COLO829 (cell line): ENCODE measurements around the gene ADAMTSL3.
"Not testable (repeated sequence)": the region's sequence is repeated elsewhere in the genome, so short reads cannot be mapped to it uniquely, and the experiment has no call there.

Source experiments
- DNase-seq: peaks from one replicate; pipeline ENCODE4 v3.0.0; 2012; ENCODE audit warnings: low spot score

Gene ADAMTSL3

GRCh38 chr15:83919978-83920510 lies 266.1 kb downstream of the ADAMTSL3 start:
- no peak for DNase-seq

GRCh38 chr15:83922649-83923294 lies 268.8 kb downstream of the ADAMTSL3 start:
- DNase-seq = no peak

DNA sequence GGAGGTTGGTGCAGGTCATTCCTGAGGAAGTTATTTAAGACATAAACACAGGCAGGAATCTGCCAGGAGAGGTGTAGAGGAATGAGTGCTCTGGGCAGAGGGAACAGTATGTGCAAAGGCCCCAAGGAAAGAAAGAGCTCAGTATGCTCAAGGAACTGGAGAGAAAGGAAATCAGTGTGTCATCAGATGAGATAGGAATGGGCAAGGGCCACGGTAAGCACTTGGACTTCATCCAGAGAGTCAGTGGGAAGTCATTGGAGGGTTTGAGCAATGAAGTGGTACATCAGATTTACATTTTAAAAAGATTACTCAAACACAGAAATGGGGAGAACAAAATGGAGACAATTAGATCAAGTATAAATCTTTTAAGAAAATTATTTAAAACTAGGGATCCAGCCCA lies 272.2 kb downstream of the ADAMTSL3 start:
- no peak for DNase-seq

DNA sequence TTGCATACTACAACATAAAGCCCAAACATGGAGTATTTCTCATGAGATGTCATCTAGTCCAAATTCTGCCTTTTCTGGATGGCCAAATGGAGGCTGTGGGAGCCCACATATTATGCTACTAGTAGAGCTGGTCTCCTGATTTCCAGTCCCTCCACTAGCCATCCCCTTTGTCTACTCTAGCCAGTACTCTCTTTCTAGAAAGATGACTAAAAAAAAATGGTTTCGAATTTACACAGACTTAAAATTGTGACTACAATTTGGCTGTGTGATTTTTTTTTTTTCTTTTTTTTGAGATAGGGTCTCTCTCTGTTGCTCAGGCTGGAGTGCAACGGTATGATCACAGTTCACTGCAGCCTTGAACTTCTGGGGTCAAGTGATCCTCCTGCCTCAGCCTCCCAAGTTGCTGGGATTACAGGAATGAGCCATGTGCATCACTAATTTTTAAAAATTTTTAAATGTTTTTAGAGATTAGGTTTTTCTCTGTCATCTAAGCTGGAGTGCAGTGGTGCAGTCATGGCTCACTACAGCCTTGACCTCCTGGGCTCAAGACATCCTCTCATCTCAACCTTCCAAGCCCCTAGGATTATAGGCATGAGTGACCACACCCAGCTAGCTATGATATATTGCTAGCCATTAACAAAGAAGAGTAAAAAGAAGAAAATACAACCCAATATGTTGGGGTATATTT lies 273.9 kb downstream of the ADAMTSL3 start:
- no peak for DNase-seq

DNA sequence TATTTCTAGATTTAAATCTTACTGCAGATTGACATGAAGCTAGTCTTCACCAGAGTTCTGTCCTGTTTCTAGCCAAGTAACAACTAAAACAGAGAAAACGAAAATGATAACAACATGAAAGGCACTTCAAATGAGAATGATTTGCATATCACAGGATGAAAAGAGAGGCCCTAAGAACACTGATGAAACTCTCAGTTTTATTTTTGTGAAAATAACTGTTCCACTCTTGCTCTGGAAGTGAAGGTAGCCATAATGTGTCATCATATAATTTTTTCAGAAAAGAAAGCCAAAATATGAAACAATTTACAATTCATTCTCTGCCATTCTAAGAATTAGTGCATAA lies 274.4 kb downstream of the ADAMTSL3 start:
- no peak for DNase-seq

DNA sequence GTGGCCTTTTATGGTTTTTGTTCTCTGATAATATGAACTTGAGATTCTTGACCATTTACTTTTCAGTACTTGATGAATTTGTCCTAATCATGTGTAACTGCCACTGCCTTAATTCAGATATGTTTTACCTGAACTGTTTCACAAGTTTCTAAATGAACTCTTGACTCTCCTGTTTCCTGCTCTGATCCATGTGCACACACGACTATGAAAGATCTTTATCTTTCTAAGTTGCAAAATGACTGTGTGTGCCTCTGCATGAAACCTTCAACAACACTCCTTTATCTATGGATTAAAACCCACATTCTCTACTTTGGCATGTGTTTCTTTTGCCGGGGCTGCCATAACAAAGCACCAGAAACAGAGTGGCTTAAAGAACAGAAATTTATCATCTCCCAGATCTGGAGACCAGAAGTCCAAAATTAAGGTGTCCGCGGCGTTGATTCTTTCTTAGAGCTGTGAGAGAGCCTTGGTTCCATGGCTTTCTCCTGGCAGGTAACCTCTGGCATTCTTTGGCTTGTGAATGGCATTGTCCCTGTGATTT lies 275.0 kb downstream of the ADAMTSL3 start:
- DNase-seq = no peak

DNA sequence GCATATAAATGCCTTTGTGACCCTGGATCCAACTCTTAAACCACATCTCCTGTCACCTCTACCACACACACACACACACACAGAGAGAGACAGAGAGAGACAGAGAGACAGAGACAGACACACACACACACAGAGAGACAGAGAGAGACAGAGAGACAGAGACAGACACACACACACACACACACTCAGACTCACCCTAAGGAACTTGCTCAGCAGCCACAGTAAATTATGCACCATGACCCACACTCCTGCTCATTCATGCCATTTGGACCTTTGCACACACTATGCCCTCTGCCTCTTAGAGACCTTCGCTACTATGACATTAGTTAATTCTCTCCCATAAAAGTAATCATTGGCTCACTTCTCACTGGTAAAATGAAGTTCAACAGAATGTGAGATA lies 275.7 kb downstream of the ADAMTSL3 start:
- DNase-seq = no peak

- no peak for DNase-seq
Observed at GRCh38 chr15:83930392-83931212, 276.7 kb downstream of the ADAMTSL3 start.

DNA sequence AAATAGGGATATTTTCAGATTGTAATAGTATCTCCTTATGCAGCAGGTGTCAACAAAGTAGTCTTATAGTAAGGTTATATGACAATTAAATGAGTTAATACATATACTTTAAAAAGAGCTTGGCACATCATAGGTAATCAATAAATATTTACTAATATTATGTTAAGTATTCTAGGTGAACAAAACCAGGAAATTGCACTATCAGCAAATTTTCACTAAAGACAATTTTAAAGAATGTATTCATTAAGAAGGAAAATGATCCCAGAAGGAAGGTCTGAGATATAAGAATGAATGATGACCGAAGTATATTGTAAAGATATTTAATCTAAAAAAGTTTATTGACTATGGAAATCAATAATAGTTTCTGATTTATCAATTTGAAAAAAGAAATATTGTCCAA lies 281.9 kb downstream of the ADAMTSL3 start:
- DNase-seq = no peak

DNA sequence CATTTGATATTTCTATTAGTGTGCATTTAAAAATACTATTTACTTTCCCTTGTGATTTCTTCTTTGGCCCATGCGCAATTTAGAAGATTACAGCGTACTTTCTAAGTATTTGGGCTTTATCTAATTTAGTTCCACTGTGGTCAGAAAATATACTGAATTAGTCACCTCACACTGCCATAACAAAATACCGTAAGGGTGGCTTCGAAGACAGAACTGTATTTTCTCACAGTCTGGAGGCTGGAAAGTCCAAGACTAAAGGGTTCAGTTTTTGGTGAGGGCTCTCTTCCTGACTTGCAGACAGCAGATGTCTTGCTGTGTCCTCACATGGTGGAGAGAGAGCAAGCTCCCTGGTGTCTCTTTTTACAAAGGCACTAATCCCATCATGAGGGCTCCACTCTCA lies 286.2 kb downstream of the ADAMTSL3 start:
- no peak for DNase-seq

DNA sequence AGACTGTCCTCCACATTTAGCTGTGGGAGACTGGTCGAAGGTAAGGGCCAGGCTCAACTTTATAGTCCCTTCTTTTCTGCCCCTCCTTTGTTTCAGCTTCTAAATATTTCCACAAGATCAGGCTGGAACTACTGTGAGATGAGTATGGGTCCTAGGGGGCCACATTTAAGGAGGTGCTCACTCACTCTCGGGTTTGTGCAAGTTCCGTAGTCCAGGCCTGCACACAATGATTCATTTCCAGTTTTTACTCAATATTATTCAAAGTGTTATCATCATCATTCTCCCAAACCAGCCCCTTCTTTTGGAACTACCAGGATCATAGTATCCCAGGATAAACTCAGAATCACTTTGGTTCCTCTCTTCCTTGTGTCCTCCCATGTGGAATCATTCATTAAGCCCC lies 289.1 kb downstream of the ADAMTSL3 start:
- DNase-seq = no peak

- DNase-seq = no peak
Observed at GRCh38 chr15:83943849-83944404, 290.0 kb downstream of the ADAMTSL3 start.

GRCh38 chr15:83947156-83947555 lies 293.2 kb downstream of the ADAMTSL3 start:
- peak; percentile 86 for DNase-seq

DNA sequence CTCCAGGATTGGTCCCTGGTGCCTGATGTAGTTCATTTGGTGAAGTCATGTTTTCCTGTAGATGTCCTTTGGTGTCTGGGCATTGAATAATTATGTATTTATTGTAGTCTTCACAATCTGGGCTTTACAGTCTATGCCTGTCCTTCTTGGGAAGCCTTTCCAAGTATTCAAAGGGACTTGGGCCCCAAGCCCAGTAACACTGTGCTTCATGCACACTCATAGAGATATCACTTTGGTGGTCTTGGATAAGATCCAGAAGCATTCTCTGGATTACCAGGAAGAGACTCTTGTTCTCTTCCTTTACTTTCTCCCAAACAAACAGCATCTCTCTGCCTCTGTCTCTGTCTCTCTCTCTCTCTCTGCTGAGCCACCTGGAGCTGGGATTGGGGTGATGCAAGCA lies 300.6 kb downstream of the ADAMTSL3 start:
- DNase-seq = no peak

DNA sequence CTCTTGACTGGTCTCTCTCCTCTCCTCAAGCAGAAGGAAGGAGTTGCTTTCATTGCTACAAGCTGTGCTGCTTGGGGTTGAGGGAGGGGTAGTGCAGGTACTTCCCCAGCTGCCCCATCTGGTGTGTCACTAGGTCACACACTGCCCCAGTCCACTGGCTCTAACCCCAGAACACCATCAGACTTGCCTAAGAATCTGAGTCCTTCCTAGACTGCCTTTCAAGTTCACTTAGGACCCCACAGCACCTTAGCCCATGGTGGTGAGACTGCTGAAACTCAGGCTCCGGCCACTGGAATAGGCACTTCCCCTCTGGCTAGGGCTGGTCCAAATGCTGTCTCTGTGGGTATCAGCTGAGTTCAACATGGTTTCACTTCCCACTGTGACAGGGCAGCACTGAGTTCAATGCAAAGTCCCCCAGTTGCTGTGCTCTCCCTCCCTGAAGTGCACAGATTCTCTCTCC lies 301.9 kb downstream of the ADAMTSL3 start:
- no peak for DNase-seq

- no peak for DNase-seq
Observed at GRCh38 chr15:83956887-83957286, 303.0 kb downstream of the ADAMTSL3 start.

- DNase-seq = no peak
Observed at GRCh38 chr15:83959477-83959876, 305.6 kb downstream of the ADAMTSL3 start.

- DNase-seq = no peak
Observed at GRCh38 chr15:83960192-83960829, 306.4 kb downstream of the ADAMTSL3 start.

DNA sequence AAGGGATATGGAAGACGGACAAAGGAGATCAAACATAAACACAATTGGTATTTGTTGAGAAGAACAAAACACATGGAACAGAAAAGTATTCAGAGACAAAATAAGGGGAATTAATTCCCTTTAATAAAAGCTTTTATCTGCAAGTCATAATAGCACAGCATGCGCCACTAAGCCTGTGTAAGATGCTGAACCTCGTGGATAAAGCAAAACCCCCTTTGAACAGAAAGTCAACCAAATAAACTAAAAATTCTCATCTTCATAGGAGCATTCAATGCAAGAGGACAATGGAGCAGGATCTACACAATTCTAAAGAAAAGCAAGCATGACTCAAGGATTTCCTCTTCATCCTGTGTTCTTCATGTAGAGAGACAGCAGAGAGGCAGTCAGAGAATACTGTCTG lies 307.4 kb downstream of the ADAMTSL3 start:
- no peak for DNase-seq

GRCh38 chr15:83964967-83965366 lies 311.0 kb downstream of the ADAMTSL3 start:
- not testable (repeated sequence) for DNase-seq

DNA sequence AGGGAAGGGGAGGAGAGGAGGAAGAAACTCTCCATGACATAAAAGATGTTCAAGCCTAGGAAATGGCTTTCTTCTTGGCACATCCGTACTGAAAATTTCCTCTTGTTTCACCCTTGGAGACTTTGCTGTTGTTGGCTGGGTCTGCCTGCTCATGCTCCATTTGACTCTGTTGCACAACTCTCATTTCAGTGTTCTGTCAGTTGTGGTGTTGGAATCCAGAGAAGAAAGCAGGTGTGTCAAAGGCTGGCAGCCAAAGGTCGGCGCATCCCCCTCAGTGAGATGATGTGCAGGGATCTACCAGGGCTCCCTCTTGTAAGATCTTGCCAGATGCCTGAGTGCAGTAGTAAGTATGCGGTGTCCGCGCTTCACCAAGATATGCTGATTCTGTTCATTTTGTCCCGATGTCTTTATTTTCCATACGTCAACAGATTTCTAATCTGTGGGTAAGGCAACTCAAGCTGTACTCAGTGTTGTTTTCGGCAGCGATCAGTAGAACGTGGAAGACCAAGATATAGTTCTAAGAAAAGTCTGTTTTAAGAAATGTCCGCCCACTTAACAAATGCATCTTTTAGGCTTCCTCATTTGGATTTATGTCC lies 316.5 kb downstream of the ADAMTSL3 start:
- DNase-seq = no peak
